Stimulated activated CD8-positive, alpha-beta memory T cell treated with anti-CD3 and anti-CD28 coated beads, Interleukin-15, amount 100 ng/mL, for 1 hour (primary cell): Measurements from ENCODE around the gene FAAP100.

Source experiments
- DNase-seq: peaks from one replicate; pipeline ENCODE4 v3.0.0-alpha.2; 2020; ENCODE audit warnings: low read depth

Gene FAAP100

DNA sequence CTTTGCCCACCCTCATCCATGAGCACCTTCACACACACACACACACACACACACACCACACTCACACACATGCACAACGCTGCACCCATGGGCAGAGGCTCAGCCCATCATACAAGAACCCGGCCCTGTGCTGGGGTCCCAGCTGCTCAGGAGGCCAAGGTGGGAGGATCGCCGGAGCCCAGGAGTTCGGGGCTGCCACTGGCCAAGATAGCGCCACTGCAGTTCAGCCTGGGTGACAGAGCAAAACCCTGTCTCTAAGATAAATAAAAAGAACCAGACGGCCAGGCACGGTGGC lies 27.3 kb downstream of the FAAP100 start:
- DNase-seq, result no peak

DNA sequence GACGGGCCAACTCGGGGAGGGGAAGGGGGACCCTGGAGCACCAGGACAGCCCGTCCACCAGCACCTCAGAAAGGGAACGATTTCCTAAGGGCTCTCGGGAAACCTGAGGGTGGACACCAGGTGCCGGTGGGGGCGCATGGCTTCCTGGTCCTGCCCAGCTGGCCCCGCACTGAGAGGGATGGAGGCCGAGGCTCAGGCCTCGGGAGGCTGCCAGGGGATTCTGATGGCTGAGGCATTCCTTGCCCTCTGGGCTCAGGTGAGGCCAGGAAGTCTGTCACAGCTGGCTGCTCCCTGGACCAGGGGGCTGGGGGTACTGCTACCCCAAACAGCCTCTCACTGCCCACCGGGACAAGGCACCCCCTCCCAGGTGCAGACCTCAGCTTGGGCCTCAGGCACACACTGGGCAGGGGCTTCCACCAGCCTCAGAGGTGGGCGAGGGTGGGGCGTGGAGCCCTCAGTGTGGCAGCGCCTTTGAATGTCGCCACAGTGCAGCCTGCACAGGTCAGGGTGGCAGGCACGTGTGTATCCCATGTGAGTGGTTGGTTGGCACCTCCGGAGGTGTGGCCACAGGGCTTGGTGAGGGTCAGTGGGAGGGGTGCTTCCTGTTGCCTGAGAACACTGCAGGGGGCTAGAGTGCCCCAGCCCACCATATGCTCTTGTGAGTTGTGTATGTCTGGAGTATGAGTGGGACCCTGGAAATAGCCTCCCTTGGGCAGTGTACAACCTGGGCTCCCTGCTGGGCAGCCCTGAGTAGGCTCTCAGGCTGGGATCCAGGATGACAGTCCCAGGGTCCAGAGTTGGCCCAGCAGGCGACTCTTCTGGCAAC lies 27.9 kb downstream of the FAAP100 start:
- no peak for DNase-seq

- DNase-seq, result no peak
These were observed 28.6 kb downstream of the FAAP100 start for GRCh38 chr17:81523402-81524038.

DNA sequence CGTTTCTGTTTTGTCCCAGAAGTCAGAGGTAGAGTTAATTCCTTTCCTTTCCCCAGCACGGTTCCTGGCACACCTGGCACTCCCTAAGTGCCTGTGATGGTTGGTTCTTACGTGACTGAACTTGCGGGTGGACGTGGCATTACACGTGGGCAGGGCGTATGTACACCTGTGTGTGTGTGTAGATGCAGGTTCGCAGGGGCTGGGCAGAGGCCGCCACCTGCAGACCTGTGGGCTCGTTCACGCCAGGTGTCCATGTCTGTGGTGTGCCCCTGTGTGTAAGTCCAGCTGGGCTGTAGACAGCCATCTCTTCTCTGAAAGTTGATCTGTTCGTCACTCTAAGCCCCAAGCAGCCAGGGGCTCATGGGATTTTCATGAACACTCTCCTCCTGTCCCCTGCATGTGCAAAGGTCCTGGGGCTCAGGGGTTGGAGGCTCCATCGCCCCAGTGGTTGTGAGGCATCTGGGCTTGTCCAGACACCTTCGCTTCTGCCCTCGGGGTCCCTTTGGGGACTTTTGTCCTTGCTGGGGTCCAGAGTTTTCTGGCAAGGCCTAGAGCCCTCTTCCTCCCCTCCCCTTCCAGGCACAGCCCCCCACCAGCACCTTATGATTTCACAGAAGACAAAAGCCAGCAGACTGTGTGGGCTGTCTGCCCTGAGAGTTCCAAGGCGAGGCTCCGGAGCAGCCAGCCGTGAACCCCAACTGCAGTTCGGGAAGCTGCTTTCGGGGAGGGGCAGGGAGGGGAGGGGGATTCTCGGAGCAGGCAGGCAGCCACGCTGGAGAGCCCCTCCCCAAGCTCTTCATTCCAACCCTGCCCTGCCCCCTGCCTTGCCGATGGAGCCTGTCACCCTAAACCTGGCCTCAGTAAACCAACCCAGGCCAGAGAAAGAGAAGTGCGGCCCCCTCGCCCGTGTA lies 29.4 kb downstream of the FAAP100 start:
- no peak for DNase-seq

- no peak for DNase-seq
These were observed 31.9 kb downstream of the FAAP100 start for GRCh38 chr17:81520021-81520901.

DNA sequence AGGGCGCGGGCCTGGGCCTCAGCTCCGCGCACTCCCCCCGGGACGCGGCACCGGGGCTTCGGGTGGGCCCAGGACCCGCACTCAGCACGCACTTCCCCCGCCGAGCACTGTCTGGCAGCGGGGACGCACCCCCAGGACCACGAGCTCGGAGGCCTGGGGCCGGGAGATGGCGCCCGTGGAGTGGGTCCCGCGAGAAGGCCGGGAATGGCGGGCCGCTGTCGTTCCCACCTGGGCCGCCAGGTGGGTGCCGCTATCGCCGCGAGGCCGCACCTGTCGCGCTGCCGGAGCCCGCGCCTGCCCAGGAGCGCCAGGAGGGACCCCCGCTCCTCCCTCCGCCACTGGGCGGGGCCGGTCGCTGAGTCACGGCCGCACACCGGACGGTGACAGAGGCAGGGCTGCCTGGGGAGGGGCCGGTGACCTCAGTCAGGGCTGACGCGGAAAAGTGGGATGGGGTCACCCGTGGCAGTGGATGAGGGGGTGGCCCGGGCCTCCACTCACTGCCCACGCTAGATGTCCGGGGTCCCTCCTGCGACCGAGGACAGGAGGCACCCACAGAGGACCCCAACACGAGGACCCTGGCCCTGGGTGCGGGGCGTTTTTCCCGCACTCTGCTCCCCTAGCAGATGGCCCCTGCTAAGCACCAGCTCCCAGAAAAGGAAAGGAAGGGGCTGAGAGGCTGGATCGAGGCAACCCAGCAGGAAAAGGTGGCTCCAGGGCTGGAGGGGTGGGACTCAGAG lies 32.7 kb downstream of the FAAP100 start:
- DNase-seq, result peak; percentile 35

- DNase-seq, result no peak
These were observed 33.3 kb downstream of the FAAP100 start for GRCh38 chr17:81518785-81519283.

DNA sequence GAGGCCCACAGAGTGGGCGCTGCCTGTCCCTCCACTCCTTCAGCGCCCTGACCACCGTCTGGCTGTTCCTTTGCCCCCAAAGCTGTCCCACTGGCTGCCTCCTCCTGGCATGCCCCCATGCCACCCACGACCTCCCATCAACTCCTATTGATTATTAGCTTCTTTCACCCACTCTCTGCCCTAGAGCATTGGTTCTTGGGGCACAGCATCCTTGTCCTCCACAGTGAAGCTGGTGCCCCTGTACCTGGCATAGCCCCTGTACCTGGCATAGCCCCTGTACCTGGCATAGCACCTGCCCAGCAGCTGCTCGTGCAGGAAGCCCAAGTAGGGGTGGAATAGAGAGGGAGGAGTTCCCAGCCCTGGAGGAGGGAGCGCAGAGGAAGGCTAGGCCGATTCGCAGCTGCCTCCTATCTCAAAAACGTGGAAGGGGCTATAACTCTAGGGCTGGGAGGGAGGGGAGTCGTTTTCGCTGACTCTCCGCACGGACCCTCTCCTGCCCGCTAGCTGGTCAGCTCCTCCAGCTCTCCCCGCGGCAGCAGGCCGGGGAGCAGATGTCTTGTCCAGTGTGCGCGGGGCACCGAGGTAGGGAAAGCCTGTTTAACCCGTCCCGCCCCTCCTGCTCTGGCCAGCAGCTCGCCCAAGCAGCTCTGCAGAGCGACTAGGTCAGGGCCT lies 33.9 kb downstream of the FAAP100 start:
- no peak for DNase-seq

- no peak for DNase-seq
These were observed 34.6 kb downstream of the FAAP100 start for GRCh38 chr17:81517339-81518112.

- no peak for DNase-seq
These were observed 35.2 kb downstream of the FAAP100 start for GRCh38 chr17:81517009-81517338.

DNA sequence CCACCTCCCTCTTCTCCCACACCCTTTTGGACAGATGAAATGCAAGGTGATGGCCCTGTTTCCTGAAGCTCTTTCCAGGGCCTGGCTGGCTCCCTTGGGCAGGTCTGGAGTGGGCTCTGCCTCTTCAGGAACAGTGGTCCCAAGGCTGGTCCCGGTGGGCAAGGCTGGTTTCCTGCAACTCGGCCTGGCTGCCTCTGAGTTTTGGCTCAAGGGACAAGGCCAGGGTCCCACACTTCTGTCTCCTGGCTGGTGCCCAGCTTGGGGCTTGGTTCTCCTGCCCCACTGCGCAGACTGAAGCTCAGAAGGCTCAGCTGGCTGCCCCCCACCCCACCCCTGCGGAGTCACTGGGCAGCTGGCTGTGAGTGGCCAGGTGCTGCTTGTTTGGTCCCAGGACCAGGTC lies 35.7 kb downstream of the FAAP100 start:
- DNase-seq, result no peak

DNA sequence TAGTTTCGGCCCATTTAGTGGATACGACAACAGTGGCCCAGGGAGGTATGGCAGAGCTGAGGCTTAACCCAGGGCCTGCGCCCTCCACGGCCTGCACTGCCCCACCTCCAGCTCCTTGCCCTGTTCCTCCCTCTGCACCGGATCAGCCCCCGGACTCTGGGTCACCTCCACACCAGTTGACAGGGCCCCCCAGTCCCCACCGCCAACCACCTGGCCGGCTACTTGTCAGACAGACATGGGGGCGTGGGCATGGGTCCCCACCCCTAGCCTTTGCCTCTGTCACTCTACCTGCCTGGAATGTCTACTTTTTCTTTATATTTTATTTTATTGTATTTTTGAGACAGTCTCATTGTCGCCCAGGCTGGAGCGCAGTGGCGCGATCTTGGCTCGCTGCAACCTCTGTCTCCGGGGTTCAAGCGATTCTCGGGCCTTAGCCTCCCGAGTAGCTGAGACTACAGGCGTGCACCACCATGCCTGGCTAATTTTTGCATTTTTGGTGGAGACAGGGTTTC lies 36.6 kb downstream of the FAAP100 start:
- no peak for DNase-seq

- DNase-seq, result peak; percentile 47
These were observed 37.2 kb downstream of the FAAP100 start for GRCh38 chr17:81514739-81515529.

DNA sequence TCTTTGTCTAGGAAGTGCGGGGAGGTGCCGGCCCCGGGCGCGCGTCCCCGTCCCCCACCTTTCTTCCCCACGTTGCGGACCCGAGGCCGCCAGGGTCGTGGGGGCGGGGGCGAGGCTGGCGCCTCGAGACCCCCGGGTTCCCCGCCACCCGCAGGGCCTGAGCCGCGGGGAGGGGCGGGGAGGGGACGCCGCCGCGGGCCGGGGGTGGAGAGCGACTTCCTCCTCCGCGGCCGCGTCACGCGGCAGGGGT lies 37.7 kb downstream of the FAAP100 start:
- no peak for DNase-seq

DNA sequence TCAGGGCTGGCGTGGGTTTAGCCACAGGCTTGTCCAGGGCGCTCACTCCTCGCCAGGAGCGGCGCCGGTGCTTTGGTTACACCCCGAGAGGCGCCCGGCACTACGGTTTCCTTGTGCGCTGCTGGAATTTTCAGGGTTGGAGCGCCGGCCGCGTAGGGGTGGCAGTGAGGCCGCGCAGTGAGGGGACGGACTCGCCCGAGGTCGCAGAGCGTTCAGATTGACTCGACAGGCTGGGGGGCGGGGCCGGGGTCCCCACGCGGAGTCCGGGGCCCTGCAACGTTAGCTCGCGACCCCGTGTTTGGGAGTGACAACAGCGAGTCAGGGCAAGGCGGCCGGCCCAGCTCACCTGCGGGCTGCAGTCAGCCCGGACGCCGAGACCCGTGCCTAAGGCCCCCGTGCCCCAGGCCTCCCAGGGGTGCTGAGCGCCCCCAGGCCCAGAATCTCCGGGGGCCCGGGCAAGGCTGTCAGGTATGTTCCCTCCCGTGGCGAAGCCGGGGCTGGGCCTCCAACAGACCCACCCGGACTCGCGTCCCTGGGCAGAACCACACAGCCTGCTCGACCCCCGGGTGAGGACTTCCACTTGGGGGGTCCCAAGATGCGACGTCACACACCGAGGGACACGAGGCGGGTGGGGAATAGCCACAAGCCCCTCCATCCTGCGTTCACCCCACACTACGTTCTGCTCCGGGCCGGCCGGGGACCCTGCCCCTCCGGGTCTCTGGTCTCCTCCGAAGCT lies 38.2 kb downstream of the FAAP100 start:
- no peak for DNase-seq

GRCh38 chr17:81513372-81513752 lies 38.8 kb downstream of the FAAP100 start:
- DNase-seq, result peak; percentile 35

GRCh38 chr17:81512562-81513371 lies 39.4 kb downstream of the FAAP100 start, which contains the start of gene ACTG1:
TSS of gene ACTG1 (minus strand) at chr17:81512799. CDS start at chr17:81512354, 445 bp downstream.
- peak; percentile 80 for DNase-seq
